ENCODE results near the gene TSPAN18. TPM values are rescaled to one million over a fixed set of nuclear protein-coding genes. Genes with fewer than 3 reads are reported as not detected.

TSPAN18 gene
- total RNA-seq, 1 experiment from 2014 or later = 2.8 TPM

- DNase-seq (ENCODE audit: low spot score) = no peak
- TF ChIP-seq CTCF (conservative IDR thresholded peaks at IDR 0.05; ENCODE audit: low read depth, low read length) = no peak
- TF ChIP-seq EZH2 (IDR thresholded peaks at IDR 0.05; ENCODE audit: borderline replicate concordance, low read depth, low read length, poor library complexity, severe bottlenecking) = no peak
- Histone ChIP-seq H3K9me3 (ENCODE audit: low read depth, low read length, poor library complexity, severe bottlenecking) (no peaks in the 10 kb centered on the region), H3K27ac (ENCODE audit: low read depth, low read length, poor library complexity, severe bottlenecking) (no peak overlapping the region), H3K27me3 (replicated peaks; ENCODE audit: insufficient read depth, low read depth, low read length, poor library complexity) (no peaks in the 10 kb centered on the region), H3K4me1 (ENCODE audit: insufficient read depth, low read length, poor library complexity, severe bottlenecking) (peaks cover 12% of the 10 kb centered on the region), H3K4me3 (ENCODE audit: low read depth, low read length, poor library complexity, severe bottlenecking) (no peak overlapping the region), H3K36me3 (ENCODE audit: insufficient read depth, low read length, poor library complexity, severe bottlenecking) (no peaks in the 10 kb centered on the region)
- intact Hi-C loops (cut with micrococcal nuclease; ENCODE audit: unreplicated experiment) = no loop called here
- no TSS peak for BruUV-seq (replicated peaks)
- CTCF ChIA-PET = no interaction called here
- POLR2A ChIA-PET (ENCODE audit: low non-redundant PET) = no interaction called here
Observed at GRCh38 chr11:44734843-44735381, 8.2 kb downstream of the TSPAN18 start.

- TF ChIP-seq EZH2 (IDR thresholded peaks at IDR 0.05; ENCODE audit: borderline replicate concordance, low read depth, low read length, poor library complexity, severe bottlenecking) = no peak
- TF ChIP-seq CTCF (conservative IDR thresholded peaks at IDR 0.05; ENCODE audit: low read depth, low read length) = no peak
- BruUV-seq (replicated peaks) = no TSS peak
- DNase-seq (ENCODE audit: low spot score) = no peak
- H3K4me1 ChIP-seq (ENCODE audit: insufficient read depth, low read length, poor library complexity, severe bottlenecking) = peaks cover 8% of the 10 kb centered on the region
- no peaks in the 10 kb centered on the region for H3K36me3 ChIP-seq (ENCODE audit: insufficient read depth, low read length, poor library complexity, severe bottlenecking)
- POLR2A ChIA-PET (ENCODE audit: low non-redundant PET) = no interaction called here
- intact Hi-C loops (cut with micrococcal nuclease; ENCODE audit: unreplicated experiment) = no loop called here
- H3K27ac ChIP-seq (ENCODE audit: low read depth, low read length, poor library complexity, severe bottlenecking) = no peak overlapping the region
- H3K27me3 ChIP-seq (replicated peaks; ENCODE audit: insufficient read depth, low read depth, low read length, poor library complexity) = no peaks in the 10 kb centered on the region
- CTCF ChIA-PET = no interaction called here
- H3K4me3 ChIP-seq (ENCODE audit: low read depth, low read length, poor library complexity, severe bottlenecking) = no peak overlapping the region
- H3K9me3 ChIP-seq (ENCODE audit: low read depth, low read length, poor library complexity, severe bottlenecking) = no peaks in the 10 kb centered on the region
Observed at GRCh38 chr11:44736791-44737190, 10.0 kb downstream of the TSPAN18 start.

GRCh38 chr11:44737245-44738085 lies 10.7 kb downstream of the TSPAN18 start:
- H3K4me1 ChIP-seq (ENCODE audit: insufficient read depth, low read length, poor library complexity, severe bottlenecking) = peaks cover 1% of the 10 kb centered on the region
- no peak overlapping the region for H3K4me3 ChIP-seq (ENCODE audit: low read depth, low read length, poor library complexity, severe bottlenecking)
- H3K9me3 ChIP-seq (ENCODE audit: low read depth, low read length, poor library complexity, severe bottlenecking) = no peaks in the 10 kb centered on the region
- no peak for TF ChIP-seq EZH2 (IDR thresholded peaks at IDR 0.05; ENCODE audit: borderline replicate concordance, low read depth, low read length, poor library complexity, severe bottlenecking)
- no peak for TF ChIP-seq CTCF (conservative IDR thresholded peaks at IDR 0.05; ENCODE audit: low read depth, low read length)
- no peak for DNase-seq (ENCODE audit: low spot score)
- intact Hi-C loops (cut with micrococcal nuclease; ENCODE audit: unreplicated experiment) = loop anchor here (2.0 kb wide), 1 partner anchor 53 kb away; no protein-coding TSS in a partner anchor
- ChIA-PET POLR2A (ENCODE audit: low non-redundant PET) (no interaction called here), CTCF (no interaction called here)
- H3K27me3 ChIP-seq (replicated peaks; ENCODE audit: insufficient read depth, low read depth, low read length, poor library complexity) = no peaks in the 10 kb centered on the region
- no TSS peak for BruUV-seq (replicated peaks)
- H3K27ac ChIP-seq (ENCODE audit: low read depth, low read length, poor library complexity, severe bottlenecking) = no peak overlapping the region
- H3K36me3 ChIP-seq (ENCODE audit: insufficient read depth, low read length, poor library complexity, severe bottlenecking) = no peaks in the 10 kb centered on the region

Data from A673 (cell line).